SK-N-MC (cell line): ENCODE data around the gene CCER1.

ENCODE experiments used
- DNase-seq: peaks from one replicate; pipeline ENCODE4 v3.0.0-alpha.2; 2011; ENCODE audit warnings: low read depth, low spot score
- H3K27ac ChIP-seq: fragments of 200-600 bp; sonication (generic); 2 replicates; pipeline ENCODE4 v1.5.1; 2016; ENCODE audit warnings: mixed run types
- H3K36me3 ChIP-seq: fragments of 200-600 bp; sonication (generic); 2 replicates; pipeline ENCODE4 v1.6.1; 2017; ENCODE audit warnings: antibody characterized with exemption, low read length, mixed read lengths; ENCODE audit not compliant: insufficient read depth
- H3K4me3 ChIP-seq: fragments of 200-600 bp; sonication (generic); 2 replicates; pipeline ENCODE4 v1.5.1; 2016
- H3K9ac ChIP-seq: fragments of 200-600 bp; sonication (generic); 2 replicates; pipeline ENCODE4 v1.8.0; 2017; ENCODE audit warnings: mixed run types, mixed read lengths; ENCODE audit not compliant: insufficient read length
- H3K9me3 ChIP-seq: fragments of 200-600 bp; sonication (generic); 2 replicates; pipeline ENCODE4 v1.6.1; 2017; ENCODE audit warnings: low read depth, mild to moderate bottlenecking, antibody characterized with exemption, low read length, moderate library complexity, mixed read lengths
- EZH2 ChIP-seq: fragments of 200-600 bp; sonication (generic); IDR thresholded peaks from one replicate; pipeline ENCODE4 v1.6.1; 2017; ENCODE audit warnings: antibody characterized with exemption
- FOXP2 ChIP-seq: optimal IDR thresholded peaks from 2 replicates; pipeline ENCODE3; 2011; ENCODE audit warnings: mild to moderate bottlenecking, moderate library complexity; ENCODE audit not compliant: insufficient read depth; ENCODE audit errors: extremely low read length, control extremely low read depth
- POLR2AphosphoS5 ChIP-seq: IDR thresholded peaks from 2 replicates; pipeline ENCODE4 v1.6.1; 2012; ENCODE audit warnings: mild to moderate bottlenecking, low read depth, low read length, borderline replicate concordance

The CCER1 gene

GRCh38 chr12:90972226-90972625 is 17.2 kb upstream of the CCER1 start:
- Histone ChIP-seq H3K27ac (no peak overlapping the region), H3K9me3 (no peaks in the 10 kb centered on the region), H3K4me3 (no peak overlapping the region), H3K9ac (no peak overlapping the region), H3K36me3 (no peaks in the 10 kb centered on the region)
- no peak for TF ChIP-seq EZH2
- no peak for TF ChIP-seq FOXP2
- TF ChIP-seq POLR2AphosphoS5, result no peak
- no peak for DNase-seq

- Histone ChIP-seq H3K9me3 (no peaks in the 10 kb centered on the region), H3K4me3 (no peak overlapping the region), H3K9ac (no peak overlapping the region), H3K36me3 (no peaks in the 10 kb centered on the region), H3K27ac (no peak overlapping the region)
- TF ChIP-seq EZH2, result no peak
- TF ChIP-seq FOXP2, result no peak
- TF ChIP-seq POLR2AphosphoS5, result no peak
- no peak for DNase-seq
Measured at GRCh38 chr12:90970911-90971310, 15.9 kb upstream of the CCER1 start.

- TF ChIP-seq FOXP2 (no peak), POLR2AphosphoS5 (no peak), EZH2 (no peak)
- DNase-seq, result no peak
Measured at GRCh38 chr12:90970471-90970870, 15.5 kb upstream of the CCER1 start.

GRCh38 chr12:90969851-90970250 is 14.9 kb upstream of the CCER1 start:
- H3K9ac ChIP-seq, result no peak overlapping the region
- H3K9me3 ChIP-seq, result no peaks in the 10 kb centered on the region
- no peaks in the 10 kb centered on the region for H3K36me3 ChIP-seq
- TF ChIP-seq FOXP2, result no peak
- no peak for TF ChIP-seq EZH2
- TF ChIP-seq POLR2AphosphoS5, result no peak
- no peak overlapping the region for H3K27ac ChIP-seq
- no peak for DNase-seq
- H3K4me3 ChIP-seq, result no peak overlapping the region

More at GRCh38 chr12:90970471-90970870, 15.5 kb upstream of the CCER1 start:
- Histone ChIP-seq H3K9ac (no peak overlapping the region), H3K27ac (no peak overlapping the region), H3K9me3 (no peaks in the 10 kb centered on the region), H3K4me3 (no peak overlapping the region), H3K36me3 (no peaks in the 10 kb centered on the region)

GRCh38 chr12:90969346-90969745 is 14.4 kb upstream of the CCER1 start:
- no peak for TF ChIP-seq FOXP2
- TF ChIP-seq POLR2AphosphoS5, result no peak
- TF ChIP-seq EZH2, result no peak
- Histone ChIP-seq H3K9ac (no peak overlapping the region), H3K27ac (no peak overlapping the region), H3K4me3 (no peak overlapping the region), H3K9me3 (no peaks in the 10 kb centered on the region), H3K36me3 (no peaks in the 10 kb centered on the region)
- no peak for DNase-seq

DNA sequence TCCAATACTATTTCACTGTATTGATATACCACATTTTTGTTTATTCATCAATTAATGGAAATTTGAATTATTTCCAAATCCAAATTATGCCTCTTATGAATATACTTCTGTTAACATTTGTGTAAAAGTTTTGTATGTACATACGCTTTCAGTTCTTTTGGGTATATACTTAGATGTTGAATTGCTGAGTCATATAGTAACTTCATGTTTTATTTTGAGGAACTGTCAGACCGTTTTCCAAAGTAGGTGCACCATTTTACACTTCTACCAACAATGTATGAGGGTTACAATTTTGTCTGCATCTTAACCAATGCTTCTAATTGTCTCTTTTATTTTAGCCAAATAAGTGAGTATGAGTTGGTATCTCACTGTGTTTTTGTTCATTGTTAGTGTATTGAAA is 10.2 kb upstream of the CCER1 start:
- no peaks in the 10 kb centered on the region for H3K36me3 ChIP-seq
- no peak for DNase-seq
- no peak overlapping the region for H3K9ac ChIP-seq
- no peaks in the 10 kb centered on the region for H3K9me3 ChIP-seq
- H3K27ac ChIP-seq, result no peak overlapping the region
- H3K4me3 ChIP-seq, result no peak overlapping the region
- TF ChIP-seq POLR2AphosphoS5, result no peak
- TF ChIP-seq FOXP2, result no peak
- no peak for TF ChIP-seq EZH2

GRCh38 chr12:90964616-90965015 is 9.6 kb upstream of the CCER1 start:
- no peak for DNase-seq
- Histone ChIP-seq H3K27ac (no peak overlapping the region), H3K9ac (no peak overlapping the region), H3K36me3 (no peaks in the 10 kb centered on the region), H3K4me3 (no peak overlapping the region), H3K9me3 (no peaks in the 10 kb centered on the region)
- TF ChIP-seq POLR2AphosphoS5, result no peak

DNA sequence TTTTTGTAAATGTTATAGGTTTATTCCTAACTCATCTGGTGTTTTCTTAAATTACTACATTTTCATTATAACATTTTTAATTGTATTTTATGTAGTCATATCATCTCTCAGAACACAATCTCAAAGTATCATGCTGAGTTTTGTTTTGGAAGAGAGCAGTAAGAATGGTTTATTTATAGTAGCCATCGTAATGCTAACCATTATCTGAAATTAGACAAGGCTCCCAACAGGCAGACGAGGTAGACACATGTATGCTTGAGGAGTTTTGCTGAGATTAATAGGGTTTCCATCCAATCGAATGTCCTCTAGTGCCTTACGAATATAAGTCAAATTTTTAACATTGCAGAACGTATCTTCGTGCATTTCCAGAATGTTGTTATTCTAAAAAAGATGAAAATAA is 9.0 kb upstream of the CCER1 start:
- no peak overlapping the region for H3K27ac ChIP-seq
- no peaks in the 10 kb centered on the region for H3K9me3 ChIP-seq
- H3K4me3 ChIP-seq, result no peak overlapping the region
- TF ChIP-seq FOXP2, result no peak
- TF ChIP-seq EZH2, result no peak
- TF ChIP-seq POLR2AphosphoS5, result no peak
- H3K36me3 ChIP-seq, result no peaks in the 10 kb centered on the region
- no peak for DNase-seq
- H3K9ac ChIP-seq, result no peak overlapping the region

DNA sequence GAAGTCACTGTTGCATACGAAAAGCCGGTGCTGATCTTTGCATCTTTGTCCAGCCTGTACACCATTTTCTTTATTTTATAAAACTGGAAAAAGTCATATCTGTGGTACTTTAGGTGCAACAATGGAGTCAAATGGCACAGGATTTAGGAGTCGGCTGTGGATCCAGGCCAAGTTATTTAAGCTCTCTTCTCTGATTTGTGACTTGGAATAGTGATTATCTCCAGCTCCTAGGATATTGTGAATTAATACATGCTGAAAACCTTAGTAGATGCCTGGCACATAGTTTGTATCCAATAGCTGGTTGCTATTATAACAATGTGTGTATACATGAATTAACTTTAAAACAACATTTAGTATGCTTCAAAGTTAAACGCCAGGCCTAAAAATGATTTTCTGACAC is 6.2 kb upstream of the CCER1 start:
- DNase-seq, result no peak
- no peaks in the 10 kb centered on the region for H3K36me3 ChIP-seq
- no peak overlapping the region for H3K27ac ChIP-seq
- no peaks in the 10 kb centered on the region for H3K9me3 ChIP-seq
- no peak overlapping the region for H3K4me3 ChIP-seq
- H3K9ac ChIP-seq, result no peak overlapping the region
- TF ChIP-seq FOXP2 (no peak), POLR2AphosphoS5 (no peak)

DNA sequence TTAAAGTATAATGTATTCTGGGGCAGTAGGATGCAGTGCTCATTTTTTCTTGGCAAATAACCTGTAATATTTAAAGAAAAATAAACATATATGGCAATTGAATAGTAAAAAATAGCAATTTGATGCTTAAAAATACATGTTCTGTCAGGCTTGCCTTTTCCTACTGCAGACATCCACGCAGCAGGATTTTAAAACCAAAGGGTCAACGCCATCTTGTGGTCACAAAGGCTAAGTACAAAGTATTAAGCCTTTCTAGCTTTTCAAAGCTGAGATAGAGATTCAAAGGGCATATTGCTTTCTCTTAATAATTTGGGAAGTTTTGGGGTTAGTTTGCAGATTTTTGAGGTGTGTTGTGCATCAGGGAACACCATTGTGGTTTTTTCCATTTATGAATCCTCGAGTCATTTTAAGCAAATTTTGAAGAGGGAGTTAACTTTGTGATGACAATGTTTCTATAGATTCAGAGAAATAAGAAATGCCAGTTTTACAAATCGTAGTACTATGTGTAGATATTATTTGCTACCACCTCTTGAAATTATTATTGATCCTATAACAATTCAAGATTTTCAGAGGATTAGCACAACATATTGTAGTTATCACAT is 4.7 kb upstream of the CCER1 start:
- no peak overlapping the region for H3K4me3 ChIP-seq
- DNase-seq, result no peak
- no peaks in the 10 kb centered on the region for H3K36me3 ChIP-seq
- no peak overlapping the region for H3K27ac ChIP-seq
- no peaks in the 10 kb centered on the region for H3K9me3 ChIP-seq
- H3K9ac ChIP-seq, result no peak overlapping the region
- TF ChIP-seq FOXP2 (no peak), POLR2AphosphoS5 (no peak), EZH2 (no peak)
